ENCODE results near the gene RCSD1.
A peak's percentile ranks its signal among the peaks of the same experiment; 100 is the strongest.
"Not testable (repeated sequence)": the region's sequence is repeated elsewhere in the genome, so short reads cannot be mapped to it uniquely, and the experiment has no call there.

RCSD1 gene

GRCh38 chr1:167717351-167717750 lies 87.3 kb downstream of the RCSD1 start:
- DNase-seq (ENCODE audit: low read depth), result no peak

DNA sequence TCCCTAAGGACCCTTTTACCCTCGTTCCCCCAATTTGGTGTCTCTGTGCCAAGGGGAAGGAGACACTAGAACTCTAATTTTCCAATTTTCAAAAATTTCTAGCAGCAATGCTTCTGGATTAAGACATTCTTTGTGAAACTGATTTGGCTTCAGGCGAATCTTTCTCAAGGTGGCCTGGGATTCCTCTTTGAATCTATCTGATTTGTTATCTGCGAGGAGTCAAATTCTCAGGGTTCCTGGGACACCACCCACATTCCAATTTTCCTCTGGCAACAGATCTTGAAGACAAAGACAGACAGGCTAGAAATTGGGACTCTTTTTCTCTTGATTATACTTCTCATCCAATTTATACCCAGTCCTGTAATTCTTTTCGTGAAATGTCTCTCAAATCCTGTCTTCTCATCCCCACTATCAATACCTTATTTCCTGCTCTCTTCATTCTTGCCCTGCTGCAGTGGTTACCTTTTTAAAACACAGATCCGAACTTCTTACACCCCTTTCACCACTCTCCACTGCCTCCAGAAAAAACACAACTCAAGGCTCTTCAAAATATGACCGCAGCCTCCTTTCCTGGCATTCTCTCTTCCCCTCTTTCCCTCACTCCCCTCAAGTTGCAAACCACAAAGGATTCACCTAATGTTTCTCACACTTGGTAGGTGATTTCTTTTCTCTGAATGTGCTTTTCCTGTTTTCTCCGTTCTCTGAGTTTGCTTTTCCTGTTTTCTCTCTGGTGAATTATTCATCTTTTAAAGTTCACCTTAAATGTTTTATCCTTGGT lies 89.1 kb downstream of the RCSD1 start:
- DNase-seq (ENCODE audit: low read depth), result no peak

GRCh38 chr1:167719715-167720421 lies 89.8 kb downstream of the RCSD1 start:
- DNase-seq (ENCODE audit: low read depth), result not testable (repeated sequence)

- peak; percentile 35 for DNase-seq (ENCODE audit: low read depth)
Measured at GRCh38 chr1:167720965-167721616, 91.1 kb downstream of the RCSD1 start.

GRCh38 chr1:167721617-167722151 lies 91.7 kb downstream of the RCSD1 start, which contains the start of gene MPZL1:
Gene MPZL1, plus strand, starts transcription at chr1:167721982. Its CDS starts 170 bp downstream, at chr1:167722152.
- peak; percentile 80 for DNase-seq (ENCODE audit: low read depth)

DNA sequence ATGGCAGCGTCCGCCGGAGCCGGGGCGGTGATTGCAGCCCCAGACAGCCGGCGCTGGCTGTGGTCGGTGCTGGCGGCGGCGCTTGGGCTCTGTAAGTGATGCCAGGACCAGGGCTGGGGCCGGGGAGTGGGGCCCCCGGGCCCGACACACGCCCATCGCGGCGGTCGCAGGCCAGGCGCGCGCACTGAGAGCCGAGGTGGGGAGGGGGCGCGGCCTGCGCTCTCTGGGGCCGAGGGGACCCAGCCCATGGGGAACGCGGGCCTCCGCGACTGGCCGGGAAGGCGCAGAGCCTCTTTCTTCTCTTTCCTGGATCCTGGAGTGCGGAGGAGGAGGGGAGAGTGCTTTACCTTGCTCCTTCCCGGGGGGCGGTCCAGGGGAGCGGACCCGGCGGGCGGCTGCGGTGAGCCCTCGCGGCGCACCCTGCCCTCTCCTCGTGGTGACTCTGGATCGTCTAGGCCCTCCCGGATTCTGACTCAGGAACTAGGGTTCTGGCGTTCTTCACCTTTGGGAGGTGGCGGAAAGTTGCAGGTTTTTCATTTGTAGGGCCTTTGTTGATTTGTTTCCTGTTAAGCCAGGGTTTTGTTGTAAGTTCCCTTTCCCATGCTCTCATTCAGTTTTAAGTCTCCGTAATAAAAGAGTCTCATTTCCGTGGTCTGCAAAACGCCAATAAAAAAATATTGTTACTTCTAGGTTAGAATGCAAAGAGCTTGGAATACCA lies 92.3 kb downstream of the RCSD1 start:
- peak; percentile 14 for DNase-seq (ENCODE audit: low read depth)

DNA sequence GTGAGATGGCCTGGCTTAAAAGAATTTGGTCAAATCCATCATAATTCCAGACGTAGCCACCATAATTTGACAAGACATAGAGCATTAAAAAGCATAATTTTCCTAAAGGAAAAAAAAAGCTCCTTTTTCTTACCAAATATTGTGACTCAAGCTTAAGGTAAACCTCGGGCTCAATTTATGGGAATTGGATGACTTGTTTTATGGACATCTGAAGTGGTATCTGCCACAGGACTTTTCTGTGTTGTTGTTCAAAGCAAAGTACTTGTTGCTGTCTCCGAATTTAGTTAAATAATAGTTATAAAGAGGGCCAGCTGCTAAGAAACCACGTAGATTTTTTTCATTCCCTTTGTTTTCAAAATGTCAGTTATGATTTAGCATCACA lies 92.8 kb downstream of the RCSD1 start:
- DNase-seq (ENCODE audit: low read depth), result no peak

DNA sequence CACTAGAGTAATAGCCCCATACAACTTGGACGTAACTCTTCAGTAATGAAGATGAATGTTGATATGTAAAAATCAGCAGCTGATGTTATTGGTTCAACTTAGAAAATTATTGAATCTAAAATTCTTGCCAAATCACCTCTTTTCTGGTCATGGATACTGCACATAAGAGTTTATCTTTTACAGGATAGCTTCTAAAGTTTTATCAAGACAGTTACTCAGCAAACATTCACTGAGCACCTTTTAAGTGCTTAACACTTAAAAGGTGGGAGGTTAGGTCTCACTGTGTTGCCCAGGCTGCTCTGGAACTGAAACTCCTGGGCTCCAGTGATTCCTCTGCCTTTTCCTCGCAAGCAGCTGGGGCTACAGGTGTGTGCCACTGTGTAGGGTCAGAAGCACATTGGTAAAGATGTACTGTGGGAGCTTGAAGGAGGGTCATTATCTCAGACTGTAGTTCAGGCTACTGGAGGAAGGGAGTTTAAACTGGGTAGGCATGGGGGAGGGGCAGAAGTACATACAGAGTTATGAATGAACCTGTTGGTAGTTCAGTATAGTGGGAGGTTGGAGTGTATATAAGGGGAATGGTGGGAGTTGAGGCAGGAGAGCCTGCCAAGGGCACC lies 93.8 kb downstream of the RCSD1 start:
- no peak for DNase-seq (ENCODE audit: low read depth)

GRCh38 chr1:167726008-167726407 lies 96.0 kb downstream of the RCSD1 start:
- DNase-seq (ENCODE audit: low read depth), result no peak

DNA sequence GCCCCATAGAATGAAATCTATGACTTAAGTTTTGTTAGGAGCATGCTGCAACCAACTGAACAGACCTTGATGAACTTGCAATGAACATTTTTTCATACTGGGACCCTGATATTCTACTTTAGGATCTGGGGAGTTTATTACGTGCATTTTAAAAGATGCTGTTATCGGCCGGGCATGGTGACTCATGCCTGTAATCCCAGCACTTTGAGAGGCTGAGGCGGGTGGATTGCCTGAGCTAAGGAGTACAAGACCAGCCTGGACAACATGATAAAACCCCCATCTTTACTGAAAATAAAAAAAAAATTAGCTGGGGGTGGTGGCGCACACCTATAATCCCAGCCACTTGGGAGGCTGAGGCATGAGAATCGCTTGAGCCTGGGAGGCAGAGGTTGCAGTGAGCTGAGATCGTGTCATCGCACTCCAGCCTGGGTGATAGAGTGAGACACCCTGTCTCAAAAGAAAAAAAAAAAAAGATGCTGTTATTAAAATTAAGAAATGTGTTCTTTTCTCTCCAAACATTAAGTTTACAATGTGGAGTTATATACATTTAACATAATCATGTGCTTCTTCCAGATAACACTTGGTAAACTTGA lies 98.9 kb downstream of the RCSD1 start:
- DNase-seq (ENCODE audit: low read depth), result no peak

- no peak for DNase-seq (ENCODE audit: low read depth)
Measured at GRCh38 chr1:167734227-167734626, 104.2 kb downstream of the RCSD1 start.

- no peak for DNase-seq (ENCODE audit: low read depth)
Measured at GRCh38 chr1:167734841-167735240, 104.8 kb downstream of the RCSD1 start.

DNA sequence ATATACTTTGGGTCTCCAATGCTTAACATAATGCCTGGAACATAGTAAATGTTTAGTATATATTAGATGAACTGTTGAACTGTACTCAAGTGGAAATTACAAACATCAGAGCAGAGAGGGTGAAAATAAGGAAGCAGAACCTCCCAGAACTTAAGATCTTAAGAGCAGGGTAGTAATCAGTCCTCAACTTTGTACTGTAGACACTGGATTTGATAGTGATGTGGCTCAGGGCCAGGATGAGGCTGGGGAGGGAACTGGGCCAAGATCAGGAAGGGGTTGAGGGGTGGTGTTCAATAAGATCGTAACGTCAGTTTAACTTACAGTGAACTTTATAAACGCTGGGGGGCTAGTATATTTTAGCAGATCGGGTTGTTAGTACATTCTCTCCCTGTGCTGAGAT lies 107.1 kb downstream of the RCSD1 start:
- no peak for DNase-seq (ENCODE audit: low read depth)

DNA sequence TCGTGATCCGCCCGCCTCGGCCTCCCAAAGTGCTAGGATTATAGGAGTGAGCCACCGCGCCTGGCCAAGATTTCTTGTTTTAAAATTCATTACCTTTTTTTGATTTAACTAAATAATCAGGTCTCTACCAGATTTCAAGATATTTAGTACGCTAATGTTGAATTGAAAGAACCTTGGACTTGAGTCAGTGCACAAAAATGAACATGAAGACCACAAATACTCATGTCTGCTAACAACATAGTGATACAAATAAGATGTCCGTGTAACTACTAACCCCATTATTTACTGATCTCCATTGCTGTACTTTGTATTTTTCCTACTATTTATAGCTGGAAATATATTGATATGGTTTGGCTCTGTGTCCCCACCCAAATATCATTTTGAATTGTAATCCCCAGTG lies 108.1 kb downstream of the RCSD1 start:
- no peak for DNase-seq (ENCODE audit: low read depth)

- DNase-seq (ENCODE audit: low read depth), result no peak
Measured at GRCh38 chr1:167739752-167740151, 109.7 kb downstream of the RCSD1 start.

DNA sequence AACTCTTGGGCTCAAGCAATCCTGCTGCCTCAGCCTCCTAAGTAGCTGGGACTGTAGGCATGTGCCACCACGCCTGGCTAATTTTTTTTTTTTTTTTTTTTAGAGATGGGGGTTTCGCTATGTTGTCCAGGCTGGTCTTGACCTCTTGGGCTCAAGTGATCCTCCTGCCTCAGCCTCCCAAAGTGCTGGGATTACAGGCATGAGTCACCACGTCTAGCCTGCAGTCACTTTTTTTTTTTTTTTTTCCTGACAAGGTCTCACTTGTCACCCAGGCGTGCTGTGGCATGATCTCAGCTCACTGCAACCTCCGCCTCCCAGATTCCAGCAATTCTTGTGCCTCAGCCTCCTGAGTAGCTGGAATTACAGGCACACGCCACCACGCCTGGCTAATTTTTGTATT lies 111.1 kb downstream of the RCSD1 start:
- DNase-seq (ENCODE audit: low read depth), result not testable (repeated sequence)

GRCh38 chr1:167742392-167743057 lies 112.5 kb downstream of the RCSD1 start:
- not testable (repeated sequence) for DNase-seq (ENCODE audit: low read depth)

- DNase-seq (ENCODE audit: low read depth), result no peak
Measured at GRCh38 chr1:167744901-167745300, 114.9 kb downstream of the RCSD1 start.

DNA sequence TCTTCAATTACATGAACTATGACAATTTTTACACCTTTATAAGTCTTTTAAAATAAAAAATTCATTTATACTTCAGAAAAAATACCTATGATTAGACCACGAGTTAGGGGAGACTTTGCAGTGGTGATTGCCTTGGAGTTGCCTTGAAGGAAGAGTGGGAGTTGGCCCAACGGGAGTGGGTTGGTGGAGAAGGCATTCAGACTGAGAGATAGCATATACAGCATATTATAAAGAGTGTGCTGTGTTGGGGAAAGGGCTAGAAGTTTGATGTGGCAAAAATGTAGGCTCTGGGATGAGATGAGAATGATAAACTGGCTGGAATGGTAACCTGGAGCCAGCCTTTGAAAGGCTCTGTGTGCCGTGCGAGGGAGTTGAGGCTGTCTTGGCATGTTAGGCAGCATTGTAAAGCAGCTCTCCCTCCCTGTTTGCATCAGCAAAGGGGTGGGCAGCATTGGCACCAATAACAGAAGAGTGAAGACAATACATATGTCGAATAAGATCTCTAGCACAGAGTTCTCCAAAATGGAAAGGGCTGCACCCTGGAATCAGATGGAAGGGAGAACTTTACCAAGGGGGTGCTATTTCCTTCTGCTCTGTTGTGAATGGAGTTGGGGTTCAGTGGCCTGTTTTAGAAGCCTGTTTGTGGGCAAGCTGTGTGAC lies 116.1 kb downstream of the RCSD1 start:
- DNase-seq (ENCODE audit: low read depth), result no peak

All from HS-27A (cell line).